GM12801 (cell line): ENCODE measurements around the gene TCP11L2.

Experiments
- TF ChIP-seq, protein P1 (sequence below): IDR thresholded peaks from one replicate; pipeline ENCODE4 v1.5.1; 2011; ENCODE audit warnings: control low read depth; ENCODE audit not compliant: insufficient read length; ENCODE audit errors: extremely low read depth

TCP11L2 gene

DNA sequence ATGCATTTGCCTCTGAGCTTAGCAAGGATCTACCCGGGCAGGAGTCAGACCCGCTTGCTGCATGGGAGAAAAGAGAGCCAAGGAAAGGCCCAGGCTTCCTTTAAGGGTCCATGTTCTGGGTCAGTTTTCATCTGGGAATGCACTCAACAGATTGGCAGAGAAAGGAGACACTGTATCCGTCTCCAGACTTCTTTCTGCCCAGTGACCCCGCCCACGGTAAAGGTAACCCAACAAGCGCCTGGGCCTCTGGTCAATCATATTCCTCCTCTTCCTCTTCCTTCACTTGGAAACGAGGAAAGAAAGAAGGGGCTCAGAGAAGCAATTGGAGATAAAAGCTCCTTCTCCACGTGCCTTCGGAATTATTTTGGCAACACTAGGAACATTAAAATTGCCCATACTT lies 27.1 kb upstream of the TCP11L2 start:
- TF ChIP-seq, protein P1, sequence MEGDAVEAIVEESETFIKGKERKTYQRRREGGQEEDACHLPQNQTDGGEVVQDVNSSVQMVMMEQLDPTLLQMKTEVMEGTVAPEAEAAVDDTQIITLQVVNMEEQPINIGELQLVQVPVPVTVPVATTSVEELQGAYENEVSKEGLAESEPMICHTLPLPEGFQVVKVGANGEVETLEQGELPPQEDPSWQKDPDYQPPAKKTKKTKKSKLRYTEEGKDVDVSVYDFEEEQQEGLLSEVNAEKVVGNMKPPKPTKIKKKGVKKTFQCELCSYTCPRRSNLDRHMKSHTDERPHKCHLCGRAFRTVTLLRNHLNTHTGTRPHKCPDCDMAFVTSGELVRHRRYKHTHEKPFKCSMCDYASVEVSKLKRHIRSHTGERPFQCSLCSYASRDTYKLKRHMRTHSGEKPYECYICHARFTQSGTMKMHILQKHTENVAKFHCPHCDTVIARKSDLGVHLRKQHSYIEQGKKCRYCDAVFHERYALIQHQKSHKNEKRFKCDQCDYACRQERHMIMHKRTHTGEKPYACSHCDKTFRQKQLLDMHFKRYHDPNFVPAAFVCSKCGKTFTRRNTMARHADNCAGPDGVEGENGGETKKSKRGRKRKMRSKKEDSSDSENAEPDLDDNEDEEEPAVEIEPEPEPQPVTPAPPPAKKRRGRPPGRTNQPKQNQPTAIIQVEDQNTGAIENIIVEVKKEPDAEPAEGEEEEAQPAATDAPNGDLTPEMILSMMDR: no peak

DNA sequence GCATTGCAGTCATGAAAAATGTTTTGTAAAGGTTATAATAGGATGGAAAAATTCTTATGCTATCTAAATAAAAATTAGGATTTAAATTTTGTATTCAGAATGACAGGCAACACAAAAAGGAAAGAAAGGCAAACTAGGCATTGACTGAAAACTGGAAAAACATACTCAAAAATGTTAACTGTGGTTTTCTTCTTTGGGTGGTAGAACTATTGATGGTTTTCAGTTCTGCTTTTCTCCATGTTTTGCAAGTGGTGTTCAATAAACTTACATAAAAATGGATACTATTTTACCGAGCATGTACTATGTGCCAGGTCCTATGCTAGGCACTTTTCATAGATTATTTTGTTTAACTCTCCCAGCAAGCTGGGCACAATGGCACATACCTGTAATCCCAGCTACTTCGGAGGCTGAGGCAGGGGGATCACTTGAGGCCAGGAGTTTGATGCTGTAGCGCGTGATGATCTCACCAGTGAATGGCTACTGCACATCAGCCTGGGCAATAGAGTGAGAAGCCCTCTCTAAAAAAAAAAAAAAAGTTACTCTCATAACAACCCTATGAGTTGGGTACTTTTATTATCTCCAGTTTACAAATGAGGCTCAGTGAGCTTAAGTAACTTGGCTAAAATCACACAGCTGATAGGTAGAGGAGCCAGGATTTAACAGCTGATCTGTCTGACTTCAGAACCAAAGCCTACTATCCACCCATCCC lies 26.3 kb upstream of the TCP11L2 start:
- TF ChIP-seq, protein P1: no peak

DNA sequence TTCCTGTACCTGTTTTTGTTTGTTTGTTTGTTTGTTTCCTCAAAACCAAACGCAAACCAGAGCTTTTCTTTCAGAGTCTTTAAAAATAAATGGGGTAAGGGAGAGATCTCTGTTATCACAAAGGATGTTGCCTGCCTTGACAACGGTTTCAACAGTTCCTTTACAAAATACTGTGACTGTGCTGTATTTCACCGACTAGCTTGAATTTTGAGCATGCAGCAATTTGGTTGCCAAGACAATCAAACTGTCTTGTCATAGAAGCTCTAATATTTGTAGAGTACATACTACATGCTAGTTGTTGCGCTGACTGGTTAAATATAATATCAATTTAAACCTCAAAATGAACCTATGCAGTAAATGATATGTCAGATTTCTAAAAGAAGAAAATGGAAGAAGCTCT lies 22.4 kb upstream of the TCP11L2 start:
- TF ChIP-seq, protein P1: no peak

DNA sequence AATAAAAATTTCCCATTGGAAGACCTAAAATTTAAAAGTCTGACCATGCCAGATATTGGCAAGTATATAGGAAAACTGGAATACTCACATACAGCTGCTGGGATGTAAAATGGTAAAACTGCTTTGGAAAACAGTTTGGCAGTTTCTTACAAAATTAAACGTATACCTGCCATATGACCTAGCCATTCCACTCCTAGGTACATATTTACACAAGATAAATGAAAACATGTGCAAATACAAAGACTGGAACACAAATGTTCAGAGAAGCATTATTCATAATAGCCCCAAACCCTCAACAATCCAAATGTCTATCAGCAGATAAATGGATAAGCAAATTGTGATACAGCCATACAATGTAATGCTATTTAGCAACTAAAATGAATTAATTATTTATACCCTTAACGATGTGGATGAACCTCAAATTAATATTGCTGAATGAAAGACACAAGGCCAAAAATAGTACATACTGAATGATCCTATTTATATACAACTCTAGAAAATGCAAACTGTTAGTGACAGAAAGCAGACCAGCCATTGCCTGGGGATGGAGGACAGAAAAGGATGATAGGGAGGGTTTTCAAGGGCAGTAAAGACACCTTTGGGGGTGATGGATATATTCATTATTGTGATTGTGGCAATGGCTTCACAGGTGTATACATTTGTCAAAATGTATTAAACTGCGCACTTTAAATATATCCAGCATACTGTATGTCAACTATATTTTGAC lies 21.3 kb upstream of the TCP11L2 start:
- TF ChIP-seq, protein P1: no peak

DNA sequence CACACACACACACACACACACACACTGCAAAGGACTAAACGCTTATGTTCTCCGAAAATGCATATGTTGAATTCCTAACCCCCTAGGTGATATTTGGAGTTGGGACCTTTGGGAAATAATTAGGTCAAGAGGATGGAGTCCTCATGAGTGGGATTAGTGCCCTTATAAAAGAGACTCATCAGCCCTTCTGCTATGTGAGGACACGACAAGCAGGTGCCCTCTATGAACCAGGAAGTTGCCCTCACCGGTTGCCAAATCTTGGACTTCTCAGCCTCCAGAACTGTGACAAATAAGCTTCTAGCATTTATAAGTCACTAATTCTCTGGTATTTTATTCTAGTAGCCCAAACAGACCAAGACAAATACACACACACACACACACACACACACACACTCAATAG lies 20.7 kb upstream of the TCP11L2 start:
- TF ChIP-seq, protein P1: no peak

DNA sequence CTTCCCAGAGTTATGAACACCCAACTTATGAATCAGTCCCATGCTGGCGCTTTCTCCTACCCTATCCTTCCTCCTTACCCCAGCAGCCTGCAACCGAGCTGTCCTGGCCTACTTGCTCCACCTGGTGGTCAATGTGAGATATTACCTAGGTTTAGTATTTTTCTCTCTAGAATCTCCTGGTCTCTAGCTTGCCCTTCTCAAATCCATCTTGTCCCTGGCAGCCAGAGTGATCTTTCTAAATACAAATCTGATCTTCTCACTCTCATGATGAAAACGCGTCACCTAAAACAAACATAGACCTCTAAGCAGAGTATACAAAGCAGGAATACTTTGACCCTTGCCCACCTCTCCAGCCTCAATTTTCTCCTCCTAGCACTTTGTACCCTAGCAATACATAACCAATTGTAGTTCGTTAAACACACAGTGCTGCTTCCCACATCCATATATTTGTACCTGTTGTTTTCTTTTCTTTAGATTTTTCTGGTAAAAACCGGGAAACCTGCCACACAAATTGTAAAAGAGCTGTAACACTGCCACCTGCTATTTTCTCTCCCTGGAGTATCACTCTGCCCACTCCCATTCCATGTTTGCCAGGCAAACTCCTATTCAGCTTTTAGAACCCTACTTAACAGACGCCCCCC lies 20.0 kb upstream of the TCP11L2 start:
- TF ChIP-seq, protein P1: no peak

DNA sequence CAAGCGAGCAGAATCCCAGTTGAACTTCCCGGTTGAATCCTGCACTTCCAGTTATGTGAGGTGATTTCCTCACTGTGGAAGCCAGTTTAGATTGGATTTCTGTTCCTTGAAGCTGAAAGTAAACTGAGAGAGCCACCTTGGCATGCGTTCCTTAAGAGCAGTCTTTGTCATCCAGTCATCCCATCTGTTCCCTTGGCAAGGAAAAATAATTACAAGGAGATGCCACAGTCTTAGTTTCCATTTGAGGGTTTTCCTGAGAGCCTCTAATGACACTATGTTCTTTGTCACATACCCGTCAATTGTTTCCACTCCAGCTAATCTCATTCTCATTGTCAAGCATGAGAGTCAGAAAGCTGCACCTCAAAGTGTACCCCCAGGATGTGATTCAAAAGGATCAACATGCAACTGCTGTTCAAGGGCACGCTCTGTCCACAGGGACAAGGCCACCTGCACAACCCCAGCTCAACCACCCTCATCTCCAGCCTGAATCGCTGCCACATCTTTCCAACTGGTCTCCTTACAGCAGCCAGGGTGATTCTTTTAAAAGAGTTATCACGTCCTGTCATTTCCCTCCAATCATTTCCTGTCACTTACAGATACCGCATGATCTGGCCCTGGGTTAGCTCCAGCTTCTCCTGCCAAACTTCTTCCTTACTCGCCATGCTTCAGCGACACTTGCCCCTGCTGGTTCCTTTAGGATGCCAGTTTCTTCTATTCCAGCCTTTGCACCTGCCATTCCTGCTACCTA lies 18.0 kb upstream of the TCP11L2 start:
- TF ChIP-seq, protein P1: no peak
